Liver (tissue), 9 donors: ENCODE measurements around the gene USP15. TPM values are rescaled to one million over a fixed set of nuclear protein-coding genes. Genes with fewer than 3 reads are reported as not detected.

Experiments used
- DNase-seq: peaks from one replicate; pipeline ENCODE4 v3.0.0-alpha.2; 2017; ENCODE audit warnings: low spot score
- H3K27ac ChIP-seq, 2 donors: one replicate each; pipeline ENCODE4 v1.7.0; 2013; ENCODE audit warnings: inconsistent platforms in 2 of 2, low read length in 2 of 2, control low read depth in 1 of 2, low read depth in 1 of 2, mild to moderate bottlenecking in 1 of 2
- H3K27me3 ChIP-seq, 4 donors: one replicate each; pipeline versions ENCODE4 v1.6.1 to v1.7.0; 2013; ENCODE audit warnings: low read length in 3 of 4, inconsistent platforms in 1 of 4, mild to moderate bottlenecking in 1 of 4, moderate library complexity in 1 of 4; ENCODE audit not compliant: control insufficient read depth in 4 of 4, insufficient read depth in 4 of 4
- H3K36me3 ChIP-seq, 4 donors: one replicate each; pipeline versions ENCODE4 v1.6.1 to v1.7.0; 2013; ENCODE audit warnings: low read length in 3 of 4, mild to moderate bottlenecking in 3 of 4, low read depth in 1 of 4, moderate library complexity in 1 of 4; ENCODE audit not compliant: control insufficient read depth in 4 of 4, insufficient read depth in 3 of 4
- H3K4me1 ChIP-seq, 4 donors: one replicate each; pipeline versions ENCODE4 v1.6.1 to v1.7.0; 2013; ENCODE audit warnings: low read length in 3 of 4, mild to moderate bottlenecking in 3 of 4, moderate library complexity in 1 of 4; ENCODE audit not compliant: control insufficient read depth in 4 of 4, insufficient read depth in 4 of 4
- H3K4me3 ChIP-seq, 3 donors: one replicate each; pipeline versions ENCODE4 v1.6.1 to v1.7.0; 2013; ENCODE audit warnings: low read length in 3 of 3, control low read depth in 1 of 3, low read depth in 1 of 3, mild to moderate bottlenecking in 1 of 3
- H3K9ac ChIP-seq, 2 donors: one replicate each; pipeline ENCODE4 v1.7.0; 2013; ENCODE audit warnings: low read length in 2 of 2, mild to moderate bottlenecking in 2 of 2, moderate library complexity in 2 of 2, control low read depth in 1 of 2, low read depth in 1 of 2
- H3K9me3 ChIP-seq, 4 donors: one replicate each; pipeline versions ENCODE4 v1.6.1 to v1.7.0; 2013; ENCODE audit warnings: low read length in 3 of 4; ENCODE audit not compliant: control insufficient read depth in 4 of 4
- EGR1 ChIP-seq, 2 donors: IDR thresholded peaks; 2 replicates each; pipeline ENCODE4 v1.6.1; 2016 to 2018; ENCODE audit warnings: antibody characterized with exemption in 2 of 2, low read depth in 2 of 2
- FOXA2 ChIP-seq: IDR thresholded peaks from 2 replicates; pipeline ENCODE4 v1.6.1; 2016; ENCODE audit warnings: antibody characterized with exemption
- GABPA ChIP-seq, 2 donors: IDR thresholded peaks in 1 of 2; conservative IDR thresholded peaks in 1 of 2; 2 replicates each; pipeline ENCODE4 v1.6.1; 2016; ENCODE audit warnings: antibody characterized with exemption in 2 of 2, mild to moderate bottlenecking in 1 of 2, moderate library complexity in 1 of 2
- HNF4A ChIP-seq, 2 donors: conservative IDR thresholded peaks; 2 replicates each; pipeline ENCODE4 v1.6.1; 2016; ENCODE audit warnings: antibody characterized with exemption in 2 of 2, mild to moderate bottlenecking in 2 of 2
- HNF4G ChIP-seq: IDR thresholded peaks from 2 replicates; pipeline ENCODE4 v1.6.1; 2016; ENCODE audit warnings: antibody characterized with exemption
- JUND ChIP-seq, 2 donors: IDR thresholded peaks; 2 replicates each; pipeline ENCODE4 v1.6.1; 2016; ENCODE audit warnings: antibody characterized with exemption in 2 of 2
- NR2F2 ChIP-seq: IDR thresholded peaks from 2 replicates; pipeline ENCODE4 v1.6.1; 2016; ENCODE audit warnings: antibody characterized with exemption
- RAD21 ChIP-seq, 2 donors: IDR thresholded peaks; 2 replicates each; pipeline ENCODE4 v1.6.1; 2016; ENCODE audit warnings: antibody characterized with exemption in 2 of 2, mild to moderate bottlenecking in 2 of 2
- RXRA ChIP-seq, 2 donors: IDR thresholded peaks; 2 replicates each; pipeline ENCODE4 v1.6.1; 2017 to 2018; ENCODE audit warnings: antibody characterized with exemption in 2 of 2, mild to moderate bottlenecking in 1 of 2
- SP1 ChIP-seq: IDR thresholded peaks from 2 replicates; pipeline ENCODE4 v1.6.1; 2018; ENCODE audit warnings: antibody characterized with exemption, mild to moderate bottlenecking
- TAF1 ChIP-seq: conservative IDR thresholded peaks from 2 replicates; pipeline ENCODE4 v1.6.1; 2016; ENCODE audit warnings: antibody characterized with exemption, mild to moderate bottlenecking
- YY1 ChIP-seq: IDR thresholded peaks from 2 replicates; pipeline ENCODE4 v1.6.1; 2016; ENCODE audit warnings: antibody characterized with exemption, mild to moderate bottlenecking
- WGBS: extraction: QIAGEN DNeasy Blood & Tissue Kit; methylation state at CpG from one replicate; pipeline ENCODE4 v1.1.7; 2013; 5-methylcytosine and 5-hydroxymethylcytosine counted together
- polyA plus RNA-seq, 2 donors: library from polyadenylated mRNA; stranded (reverse) in 1 of 2; unstranded in 1 of 2; fragments of 200-250 nt in 1 of 2; fragments of >200 nt in 1 of 2; fragmentation: Nextera tagmentation in 1 of 2; extraction: Ambion mirVana in 1 of 2; gene quantifications; one replicate each; pipeline versions ENCODE4 v1.2.1 to v1.2.3, GENCODE V29; 2013 to 2015
- total RNA-seq, 2 donors: library from RNA; depleted of rRNA; stranded (reverse); fragments of >200 nt; gene quantifications; one replicate each; pipeline ENCODE4 v1.2.3, GENCODE V29; 2014
- TF ChIP-seq, protein P1 (sequence below): IDR thresholded peaks from 2 replicates; pipeline ENCODE4 v1.6.1; 2016; ENCODE audit warnings: antibody characterized with exemption, mild to moderate bottlenecking
- TF ChIP-seq, protein P2 (sequence below): IDR thresholded peaks from 2 replicates; pipeline ENCODE4 v1.6.1; 2016; ENCODE audit warnings: antibody characterized with exemption
- TF ChIP-seq, protein P3 (sequence below): IDR thresholded peaks from 2 replicates; pipeline ENCODE4 v1.6.1; 2016; ENCODE audit warnings: antibody characterized with exemption
- TF ChIP-seq, protein P4 (sequence below): IDR thresholded peaks from 2 replicates; pipeline ENCODE4 v1.6.1; 2016; ENCODE audit warnings: antibody characterized with exemption
- TF ChIP-seq, protein P5 (sequence below): fragments of 150-350 bp; IDR thresholded peaks from 2 replicates; pipeline ENCODE4 v1.5.1; 2017; ENCODE audit warnings: improper control_type of control experiment, low read depth, low read length; ENCODE audit not compliant: missing input control
- donor health status: healthy.
- donor health status: healthy.
- donor health status: healthy.
- donor health status: healthy.
- donor health status: healthy.

USP15 gene
- total and polyA plus RNA-seq, 4 donors = 16.6 to 188 (median 56.5) TPM

DNA sequence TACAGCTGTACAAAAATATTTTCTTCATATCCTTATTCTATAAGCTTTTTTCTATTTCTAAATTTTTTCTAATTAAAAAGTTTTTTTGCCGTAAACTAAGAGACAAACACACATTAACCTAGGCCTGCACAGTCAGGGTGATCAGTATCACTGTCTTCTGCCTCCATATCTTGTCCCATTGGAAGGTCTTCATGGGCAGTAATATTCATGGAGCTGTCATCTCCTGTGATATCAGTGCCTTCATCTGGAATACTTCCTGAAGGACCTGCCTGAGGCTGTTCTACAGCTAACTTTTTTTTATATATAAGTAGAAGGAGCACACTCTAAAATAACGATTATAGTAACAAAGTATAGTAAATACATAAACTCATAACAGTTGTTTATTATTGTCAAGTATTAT lies 17.8 kb downstream of the USP15 start (continued):
- TF ChIP-seq, protein P1, sequence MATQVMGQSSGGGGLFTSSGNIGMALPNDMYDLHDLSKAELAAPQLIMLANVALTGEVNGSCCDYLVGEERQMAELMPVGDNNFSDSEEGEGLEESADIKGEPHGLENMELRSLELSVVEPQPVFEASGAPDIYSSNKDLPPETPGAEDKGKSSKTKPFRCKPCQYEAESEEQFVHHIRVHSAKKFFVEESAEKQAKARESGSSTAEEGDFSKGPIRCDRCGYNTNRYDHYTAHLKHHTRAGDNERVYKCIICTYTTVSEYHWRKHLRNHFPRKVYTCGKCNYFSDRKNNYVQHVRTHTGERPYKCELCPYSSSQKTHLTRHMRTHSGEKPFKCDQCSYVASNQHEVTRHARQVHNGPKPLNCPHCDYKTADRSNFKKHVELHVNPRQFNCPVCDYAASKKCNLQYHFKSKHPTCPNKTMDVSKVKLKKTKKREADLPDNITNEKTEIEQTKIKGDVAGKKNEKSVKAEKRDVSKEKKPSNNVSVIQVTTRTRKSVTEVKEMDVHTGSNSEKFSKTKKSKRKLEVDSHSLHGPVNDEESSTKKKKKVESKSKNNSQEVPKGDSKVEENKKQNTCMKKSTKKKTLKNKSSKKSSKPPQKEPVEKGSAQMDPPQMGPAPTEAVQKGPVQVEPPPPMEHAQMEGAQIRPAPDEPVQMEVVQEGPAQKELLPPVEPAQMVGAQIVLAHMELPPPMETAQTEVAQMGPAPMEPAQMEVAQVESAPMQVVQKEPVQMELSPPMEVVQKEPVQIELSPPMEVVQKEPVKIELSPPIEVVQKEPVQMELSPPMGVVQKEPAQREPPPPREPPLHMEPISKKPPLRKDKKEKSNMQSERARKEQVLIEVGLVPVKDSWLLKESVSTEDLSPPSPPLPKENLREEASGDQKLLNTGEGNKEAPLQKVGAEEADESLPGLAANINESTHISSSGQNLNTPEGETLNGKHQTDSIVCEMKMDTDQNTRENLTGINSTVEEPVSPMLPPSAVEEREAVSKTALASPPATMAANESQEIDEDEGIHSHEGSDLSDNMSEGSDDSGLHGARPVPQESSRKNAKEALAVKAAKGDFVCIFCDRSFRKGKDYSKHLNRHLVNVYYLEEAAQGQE = no peak
- no peak for TF ChIP-seq HNF4G
- TF ChIP-seq, protein P2, sequence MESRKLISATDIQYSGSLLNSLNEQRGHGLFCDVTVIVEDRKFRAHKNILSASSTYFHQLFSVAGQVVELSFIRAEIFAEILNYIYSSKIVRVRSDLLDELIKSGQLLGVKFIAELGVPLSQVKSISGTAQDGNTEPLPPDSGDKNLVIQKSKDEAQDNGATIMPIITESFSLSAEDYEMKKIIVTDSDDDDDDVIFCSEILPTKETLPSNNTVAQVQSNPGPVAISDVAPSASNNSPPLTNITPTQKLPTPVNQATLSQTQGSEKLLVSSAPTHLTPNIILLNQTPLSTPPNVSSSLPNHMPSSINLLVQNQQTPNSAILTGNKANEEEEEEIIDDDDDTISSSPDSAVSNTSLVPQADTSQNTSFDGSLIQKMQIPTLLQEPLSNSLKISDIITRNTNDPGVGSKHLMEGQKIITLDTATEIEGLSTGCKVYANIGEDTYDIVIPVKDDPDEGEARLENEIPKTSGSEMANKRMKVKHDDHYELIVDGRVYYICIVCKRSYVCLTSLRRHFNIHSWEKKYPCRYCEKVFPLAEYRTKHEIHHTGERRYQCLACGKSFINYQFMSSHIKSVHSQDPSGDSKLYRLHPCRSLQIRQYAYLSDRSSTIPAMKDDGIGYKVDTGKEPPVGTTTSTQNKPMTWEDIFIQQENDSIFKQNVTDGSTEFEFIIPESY = no peak

DNA sequence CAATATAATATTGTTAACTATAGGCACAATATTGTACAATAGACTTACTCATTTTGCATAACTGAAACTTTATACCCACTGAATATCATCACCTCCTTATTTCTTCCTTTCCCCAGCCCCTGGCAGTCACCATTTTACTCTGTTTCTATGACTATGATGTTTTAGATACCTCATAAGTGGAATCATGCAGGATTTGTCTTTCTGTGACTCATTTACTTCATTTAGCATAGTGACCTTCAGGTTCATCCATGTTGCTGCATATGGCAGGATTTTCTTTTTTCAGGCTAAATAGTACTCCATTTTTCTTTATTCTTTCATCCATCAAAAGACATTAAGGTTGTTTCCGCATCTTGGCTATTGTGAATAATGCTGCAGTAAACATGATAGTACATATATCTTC lies 18.9 kb downstream of the USP15 start:
- H3K9ac ChIP-seq = no peak overlapping the region
- no peaks in the 10 kb centered on the region for H3K9me3 ChIP-seq
- no peak overlapping the region for H3K27ac ChIP-seq
- peaks cover 3 to 22% (median 7%) of the 10 kb centered on the region in 4 donors for H3K4me1 ChIP-seq
- no peak overlapping the region for H3K4me3 ChIP-seq
- TF ChIP-seq, protein P3, sequence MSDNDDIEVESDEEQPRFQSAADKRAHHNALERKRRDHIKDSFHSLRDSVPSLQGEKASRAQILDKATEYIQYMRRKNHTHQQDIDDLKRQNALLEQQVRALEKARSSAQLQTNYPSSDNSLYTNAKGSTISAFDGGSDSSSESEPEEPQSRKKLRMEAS = no peak
- TF ChIP-seq, protein P4, sequence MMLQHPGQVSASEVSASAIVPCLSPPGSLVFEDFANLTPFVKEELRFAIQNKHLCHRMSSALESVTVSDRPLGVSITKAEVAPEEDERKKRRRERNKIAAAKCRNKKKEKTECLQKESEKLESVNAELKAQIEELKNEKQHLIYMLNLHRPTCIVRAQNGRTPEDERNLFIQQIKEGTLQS = no peak
- TF ChIP-seq NR2F2 = no peak
- no peak for TF ChIP-seq EGR1 (IDR thresholded peaks at IDR 0.05; ENCODE audit: low read depth in 2 of 2)
- TF ChIP-seq JUND (IDR thresholded peaks at IDR 0.05) = no peak
- H3K27me3 ChIP-seq = no peaks in the 10 kb centered on the region
- no peaks in the 10 kb centered on the region for H3K36me3 ChIP-seq
- WGBS = 99% methylated on average over 1 of the region's 1 CpG
- DNase-seq = no peak

DNA sequence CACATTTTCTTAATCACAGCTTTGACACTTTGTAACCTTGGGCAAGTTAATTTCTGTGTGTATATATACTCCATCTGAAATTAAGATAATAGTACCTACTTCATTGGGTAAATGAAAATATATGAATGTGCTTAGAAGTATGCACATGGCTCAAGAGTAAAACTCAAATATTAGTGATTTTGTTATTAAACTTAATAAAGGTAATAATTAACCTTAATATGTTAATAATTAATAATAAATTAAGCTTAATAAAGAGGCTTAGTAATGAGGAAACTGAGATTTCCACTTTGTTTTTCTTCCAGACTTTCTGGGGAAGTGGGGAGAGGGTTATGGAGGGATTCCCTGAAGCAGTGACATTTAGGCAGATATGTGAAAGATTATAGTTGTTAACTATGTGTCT lies 19.8 kb downstream of the USP15 start:
- Histone ChIP-seq H3K9ac (no peak overlapping the region), H3K4me1 (peaks cover 3 to 16% (median 5%) of the 10 kb centered on the region in 4 donors), H3K36me3 (no peaks in the 10 kb centered on the region), H3K4me3 (no peak overlapping the region), H3K9me3 (no peaks in the 10 kb centered on the region), H3K27ac (no peak overlapping the region), H3K27me3 (no peaks in the 10 kb centered on the region)
- DNase-seq = no peak
- TF ChIP-seq, protein P3 = no peak
- TF ChIP-seq, protein P5, sequence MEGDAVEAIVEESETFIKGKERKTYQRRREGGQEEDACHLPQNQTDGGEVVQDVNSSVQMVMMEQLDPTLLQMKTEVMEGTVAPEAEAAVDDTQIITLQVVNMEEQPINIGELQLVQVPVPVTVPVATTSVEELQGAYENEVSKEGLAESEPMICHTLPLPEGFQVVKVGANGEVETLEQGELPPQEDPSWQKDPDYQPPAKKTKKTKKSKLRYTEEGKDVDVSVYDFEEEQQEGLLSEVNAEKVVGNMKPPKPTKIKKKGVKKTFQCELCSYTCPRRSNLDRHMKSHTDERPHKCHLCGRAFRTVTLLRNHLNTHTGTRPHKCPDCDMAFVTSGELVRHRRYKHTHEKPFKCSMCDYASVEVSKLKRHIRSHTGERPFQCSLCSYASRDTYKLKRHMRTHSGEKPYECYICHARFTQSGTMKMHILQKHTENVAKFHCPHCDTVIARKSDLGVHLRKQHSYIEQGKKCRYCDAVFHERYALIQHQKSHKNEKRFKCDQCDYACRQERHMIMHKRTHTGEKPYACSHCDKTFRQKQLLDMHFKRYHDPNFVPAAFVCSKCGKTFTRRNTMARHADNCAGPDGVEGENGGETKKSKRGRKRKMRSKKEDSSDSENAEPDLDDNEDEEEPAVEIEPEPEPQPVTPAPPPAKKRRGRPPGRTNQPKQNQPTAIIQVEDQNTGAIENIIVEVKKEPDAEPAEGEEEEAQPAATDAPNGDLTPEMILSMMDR = no peak
- TF ChIP-seq, protein P4 = no peak
- TF ChIP-seq TAF1 (no peak), YY1 (no peak), SP1 (no peak), FOXA2 (no peak), HNF4A (conservative IDR thresholded peaks at IDR 0.05) (no peak), GABPA (IDR thresholded peaks at IDR 0.05 in 1 of 2, conservative IDR thresholded peaks at IDR 0.05 in 1 of 2) (no peak), RXRA (IDR thresholded peaks at IDR 0.05) (no peak), RAD21 (IDR thresholded peaks at IDR 0.05) (no peak), NR2F2 (no peak)
- TF ChIP-seq, protein P2 = no peak
